Esophagus (tissue), 2 donors: Measurements from ENCODE around the gene PLXNC1. TPM values are rescaled to one million over a fixed set of nuclear protein-coding genes. Genes with fewer than 3 reads are reported as not detected.

Experiments used
- H3K27ac ChIP-seq, 2 donors: one replicate each; pipeline ENCODE4 v1.5.1; 2013; ENCODE audit warnings: low read depth in 2 of 2, mild to moderate bottlenecking in 2 of 2, inconsistent platforms in 1 of 2, low read length in 1 of 2, moderate library complexity in 1 of 2
- H3K27me3 ChIP-seq, 2 donors: one replicate each; pipeline ENCODE4 v1.6.1; 2013; ENCODE audit warnings: low read length in 2 of 2, control low read depth in 1 of 2, mild to moderate bottlenecking in 1 of 2; ENCODE audit not compliant: insufficient read depth in 2 of 2, control insufficient read depth in 1 of 2
- H3K36me3 ChIP-seq, 2 donors: one replicate each; pipeline ENCODE4 v1.6.1; 2013; ENCODE audit warnings: low read length in 1 of 2; ENCODE audit not compliant: control insufficient read depth in 2 of 2, insufficient read depth in 2 of 2
- H3K4me1 ChIP-seq, 2 donors: one replicate each; pipeline ENCODE4 v1.6.1; 2013; ENCODE audit warnings: low read length in 1 of 2; ENCODE audit not compliant: control insufficient read depth in 2 of 2, insufficient read depth in 2 of 2
- H3K4me3 ChIP-seq, 2 donors: one replicate each; pipeline ENCODE4 v1.5.1; 2013; ENCODE audit warnings: low read length in 2 of 2, mild to moderate bottlenecking in 2 of 2, low read depth in 1 of 2, moderate library complexity in 1 of 2
- H3K9me3 ChIP-seq, 2 donors: one replicate each; pipeline ENCODE4 v1.6.1; 2013; ENCODE audit warnings: mild to moderate bottlenecking in 2 of 2, low read depth in 1 of 2, low read length in 1 of 2, moderate library complexity in 1 of 2; ENCODE audit not compliant: control insufficient read depth in 2 of 2, insufficient read depth in 1 of 2
- WGBS, 2 donors: extraction: QIAGEN DNeasy Blood & Tissue Kit; methylation state at CpG; one replicate each; pipeline ENCODE4 v1.1.7; 2013; 5-methylcytosine and 5-hydroxymethylcytosine counted together
- polyA plus RNA-seq, 2 donors: library from polyadenylated mRNA; stranded (reverse); fragments of 200-250 nt; gene quantifications; one replicate each; pipeline ENCODE4 v1.2.3, GENCODE V29; 2013
- donor health status: healthy with polysubstance abuse.
- donor health status: Bipolar disorder and iron deficiency.

The PLXNC1 gene
- polyA plus RNA-seq, 2 donors = 0.24 to 0.41 TPM

DNA sequence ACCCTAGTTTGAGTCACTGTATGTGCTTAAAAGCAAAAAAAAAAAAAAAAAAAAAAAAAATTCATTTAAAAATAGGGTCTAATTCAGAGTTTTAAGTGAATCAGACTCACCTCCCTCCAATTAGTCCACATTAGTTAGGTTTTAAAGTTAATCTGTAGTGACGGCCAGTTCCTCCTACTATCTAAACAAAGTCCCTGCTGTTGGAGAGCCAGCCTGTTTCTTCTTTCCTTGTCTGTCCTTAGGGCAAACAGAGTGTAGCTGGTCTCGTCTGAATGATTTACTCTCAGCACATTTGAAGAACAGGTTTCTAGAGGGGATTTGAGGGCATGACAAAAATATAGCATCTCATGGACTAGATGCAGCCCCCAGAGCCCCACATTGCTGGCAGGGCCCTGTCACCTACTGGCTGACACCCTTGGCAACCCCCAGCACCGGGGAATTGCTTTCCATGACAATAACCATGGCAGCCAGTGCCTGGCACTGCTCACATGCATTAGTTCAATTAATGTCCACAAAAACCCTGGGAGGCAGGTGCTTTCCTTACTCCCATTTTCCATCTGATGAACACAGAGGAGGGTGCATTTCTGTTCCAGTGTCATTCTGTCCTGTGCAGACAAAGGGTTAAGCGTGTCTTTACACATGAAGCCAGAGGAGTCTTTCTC lies 138.3 kb downstream of the PLXNC1 start:
- WGBS, 2 donors = 75 to 79% methylated on average over 4 of the region's 4 CpGs
- no peaks in the 10 kb centered on the region for H3K27me3 ChIP-seq

DNA sequence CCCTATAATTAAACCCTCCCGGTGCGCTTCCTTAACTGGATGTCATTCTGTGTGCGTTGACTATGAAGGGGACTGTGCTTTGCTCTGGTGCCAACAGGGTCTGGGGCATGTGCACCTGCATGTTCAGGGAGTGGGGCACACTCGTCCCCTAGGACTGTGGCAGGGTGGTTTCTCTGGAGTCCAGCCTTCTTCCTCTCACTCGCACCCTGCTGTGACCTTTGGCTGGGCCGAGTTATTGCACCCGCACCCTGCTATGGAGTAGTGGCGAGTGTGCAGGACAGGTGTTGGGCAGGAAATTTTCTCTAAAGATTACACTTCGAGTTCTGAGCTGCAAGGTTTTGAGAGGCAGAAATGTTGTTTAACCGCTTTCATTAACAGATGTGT lies 138.9 kb downstream of the PLXNC1 start:
- H3K36me3 ChIP-seq = no peaks in the 10 kb centered on the region
- no peaks in the 10 kb centered on the region for H3K27me3 ChIP-seq
- 72 to 91% methylated on average over 10 of the region's 10 CpGs for WGBS, 2 donors
- no peaks in the 10 kb centered on the region for H3K9me3 ChIP-seq
- H3K27ac ChIP-seq = no peak overlapping the region
- H3K4me1 ChIP-seq = peaks cover 0 to 2% of the 10 kb centered on the region in 2 donors
- no peak overlapping the region for H3K4me3 ChIP-seq

More for the DNA sequence above, 138.3 kb downstream of the PLXNC1 start:
- Histone ChIP-seq H3K36me3 (no peaks in the 10 kb centered on the region), H3K4me1 (peaks cover 0 to 2% of the 10 kb centered on the region in 2 donors), H3K4me3 (no peak overlapping the region), H3K27ac (no peak overlapping the region), H3K9me3 (no peaks in the 10 kb centered on the region)

DNA sequence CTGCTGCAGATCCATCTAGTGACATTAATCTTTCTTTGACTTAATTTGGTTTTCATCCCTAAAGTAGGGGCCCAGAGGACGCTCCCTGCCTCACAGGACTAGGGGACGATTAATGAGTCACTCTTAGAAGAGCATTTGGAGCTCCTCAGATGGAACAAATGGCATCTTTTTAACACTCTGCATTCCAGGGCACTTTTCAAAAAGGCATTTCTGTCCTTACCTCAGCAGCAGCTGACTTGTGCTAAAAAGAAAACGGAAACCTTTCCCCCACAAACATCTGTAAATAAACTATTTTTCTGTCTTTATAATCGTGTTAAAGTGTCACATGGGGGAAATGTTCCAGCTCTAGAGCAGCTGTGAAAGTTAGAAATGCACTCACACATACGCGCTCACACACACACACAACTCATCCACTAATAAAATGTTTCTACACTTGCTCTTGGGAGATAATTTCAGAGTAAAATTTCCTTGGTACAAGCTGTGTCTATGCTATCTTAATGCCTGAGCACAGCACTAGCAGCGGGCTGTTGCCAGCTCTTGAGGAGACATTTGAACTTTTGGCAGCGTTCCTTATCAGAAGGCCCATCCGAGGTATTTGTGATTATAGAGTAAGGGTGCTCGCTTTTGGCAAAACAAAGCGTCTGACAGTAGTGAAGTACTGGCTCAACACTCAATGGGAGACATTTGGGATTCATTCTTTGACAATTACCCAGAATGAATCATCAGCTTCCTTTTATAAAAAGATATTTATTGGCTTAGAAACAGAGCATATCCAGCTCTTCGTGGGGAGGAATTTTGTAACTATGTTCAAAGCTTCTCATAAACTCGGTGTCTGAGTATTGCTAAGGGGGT lies 141.3 kb downstream of the PLXNC1 start:
- WGBS, 2 donors = 38 to 45% methylated on average over 13 of the region's 13 CpGs
- peaks cover 0 to 2% of the 10 kb centered on the region in 2 donors for H3K4me1 ChIP-seq

DNA sequence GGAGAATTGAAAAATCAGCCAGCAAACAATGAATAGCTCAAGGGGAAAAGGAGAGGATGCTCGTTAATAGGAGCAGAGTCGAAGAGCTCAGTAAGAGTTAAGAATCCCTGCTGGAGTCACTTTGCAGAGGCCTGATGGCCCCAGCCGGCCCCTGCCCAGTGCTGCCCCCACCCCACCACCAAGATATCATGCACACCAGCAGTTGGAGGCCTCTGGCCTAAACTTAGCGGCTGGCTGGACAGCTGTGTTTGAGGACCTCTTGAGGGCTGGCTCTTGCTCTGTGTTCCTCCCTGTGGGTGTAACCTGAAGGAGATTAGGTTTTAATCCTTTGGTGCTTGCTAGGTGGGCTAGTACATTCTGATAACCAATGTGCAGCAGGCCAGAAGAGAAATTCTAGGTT lies 142.0 kb downstream of the PLXNC1 start:
- H3K36me3 ChIP-seq = no peaks in the 10 kb centered on the region
- 44 to 62% methylated on average over 4 of the region's 4 CpGs for WGBS, 2 donors
- H3K27ac ChIP-seq = peak overlapping the region; percentile 7 to 34
- no peaks in the 10 kb centered on the region for H3K9me3 ChIP-seq
- peaks cover 0 to 2% of the 10 kb centered on the region in 2 donors for H3K4me1 ChIP-seq
- H3K4me3 ChIP-seq = no peak overlapping the region
- H3K27me3 ChIP-seq = no peaks in the 10 kb centered on the region

More for the DNA sequence above, 141.3 kb downstream of the PLXNC1 start:
- Histone ChIP-seq H3K4me3 (no peak overlapping the region), H3K9me3 (no peaks in the 10 kb centered on the region), H3K36me3 (no peaks in the 10 kb centered on the region), H3K27ac (peak overlapping the region in 1 of 2 donors; percentile 34), H3K27me3 (no peaks in the 10 kb centered on the region)

DNA sequence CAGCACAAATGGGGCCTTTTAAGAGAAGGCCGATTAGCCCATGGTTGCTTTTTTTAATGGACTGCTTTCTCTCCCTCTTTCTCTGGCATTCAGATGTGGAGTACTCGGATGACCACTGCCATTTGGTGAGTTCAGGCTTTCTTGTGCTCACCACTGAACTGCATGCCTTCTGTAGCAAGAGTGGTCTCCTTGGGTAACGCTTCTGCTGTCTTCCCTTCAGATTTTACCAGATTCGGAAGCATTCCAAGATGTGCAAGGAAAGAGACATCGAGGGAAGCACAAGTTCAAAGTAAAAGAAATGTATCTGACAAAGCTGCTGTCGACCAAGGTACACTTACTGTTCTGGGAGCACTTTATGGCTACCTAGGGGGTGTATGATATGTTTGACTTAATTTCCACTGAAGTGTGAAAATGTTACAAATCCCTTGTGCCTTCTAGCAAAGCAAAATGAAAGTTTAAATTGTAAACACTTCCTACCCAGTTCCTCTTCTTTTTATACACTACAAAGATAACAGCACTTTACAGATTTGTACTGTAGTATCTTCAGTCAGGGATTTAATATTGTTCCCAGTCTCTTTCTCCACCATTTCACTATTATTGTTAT lies 148.8 kb downstream of the PLXNC1 start:
- whole genome bisulfite sequencing, 2 donors = 89 to 93% methylated on average over 6 of the region's 6 CpGs
- Histone ChIP-seq H3K27ac (no peak overlapping the region), H3K27me3 (no peaks in the 10 kb centered on the region), H3K4me3 (no peak overlapping the region), H3K36me3 (no peaks in the 10 kb centered on the region), H3K9me3 (no peaks in the 10 kb centered on the region), H3K4me1 (no peaks in the 10 kb centered on the region)

DNA sequence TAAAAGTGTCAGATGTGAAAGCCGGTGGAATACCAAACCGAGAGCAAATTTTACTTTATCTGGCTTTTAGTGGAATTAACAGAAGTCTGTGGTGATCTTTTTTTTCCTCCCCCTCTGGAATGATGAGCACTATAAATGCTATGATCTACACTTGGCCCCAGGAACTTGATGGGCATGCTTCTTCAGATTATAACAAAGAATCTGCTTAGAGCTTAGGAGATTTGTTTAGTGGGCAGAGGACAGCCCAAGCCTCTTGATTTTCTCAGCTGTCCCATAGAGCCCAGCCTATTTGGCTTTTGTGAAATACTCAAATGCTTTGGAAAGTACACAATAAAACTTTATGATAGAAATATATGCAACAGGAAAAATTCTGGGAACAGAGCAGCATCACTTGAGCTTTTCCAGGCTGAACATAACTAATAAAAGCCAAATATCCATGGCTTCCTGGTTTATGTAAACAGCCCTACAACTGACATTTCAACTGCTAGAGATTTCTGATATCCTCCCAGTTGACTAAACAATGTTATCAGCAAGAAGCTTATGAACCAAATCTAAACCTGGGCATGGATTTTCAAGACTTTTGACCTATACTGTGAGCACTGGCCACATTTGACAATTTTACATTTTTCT lies 149.6 kb downstream of the PLXNC1 start:
- H3K27ac ChIP-seq = no peak overlapping the region
- no peaks in the 10 kb centered on the region for H3K4me1 ChIP-seq
- no peaks in the 10 kb centered on the region for H3K36me3 ChIP-seq
- H3K4me3 ChIP-seq = no peak overlapping the region
- WGBS, 2 donors = 94 to 96% methylated on average over 2 of the region's 2 CpGs
- no peaks in the 10 kb centered on the region for H3K27me3 ChIP-seq
- H3K9me3 ChIP-seq = no peaks in the 10 kb centered on the region

DNA sequence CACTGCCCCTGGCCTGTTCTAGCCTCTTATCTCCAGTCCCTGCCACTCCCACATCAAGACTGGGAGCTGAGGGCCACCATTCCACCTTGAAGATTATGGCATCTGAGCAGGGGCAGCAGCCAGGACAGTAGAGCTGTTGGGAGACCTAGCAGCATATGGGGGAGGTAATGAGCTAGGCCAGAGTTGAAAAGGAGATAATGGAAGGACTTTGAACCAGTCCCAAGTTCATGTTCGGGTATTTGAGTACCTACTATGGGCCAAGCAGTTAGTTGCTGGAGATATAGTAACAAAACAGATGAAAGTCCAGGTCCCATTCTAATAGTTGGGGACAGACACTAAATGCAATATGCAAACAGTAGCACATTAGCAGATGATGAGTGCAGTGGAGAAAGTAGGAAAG lies 151.5 kb downstream of the PLXNC1 start:
- H3K27ac ChIP-seq = no peak overlapping the region
- no peaks in the 10 kb centered on the region for H3K4me1 ChIP-seq
- WGBS, 2 donors = 85 to 88% methylated on average over 1 of the region's 1 CpG
- no peaks in the 10 kb centered on the region for H3K27me3 ChIP-seq
- H3K9me3 ChIP-seq = no peaks in the 10 kb centered on the region
- no peak overlapping the region for H3K4me3 ChIP-seq
- H3K36me3 ChIP-seq = no peaks in the 10 kb centered on the region

DNA sequence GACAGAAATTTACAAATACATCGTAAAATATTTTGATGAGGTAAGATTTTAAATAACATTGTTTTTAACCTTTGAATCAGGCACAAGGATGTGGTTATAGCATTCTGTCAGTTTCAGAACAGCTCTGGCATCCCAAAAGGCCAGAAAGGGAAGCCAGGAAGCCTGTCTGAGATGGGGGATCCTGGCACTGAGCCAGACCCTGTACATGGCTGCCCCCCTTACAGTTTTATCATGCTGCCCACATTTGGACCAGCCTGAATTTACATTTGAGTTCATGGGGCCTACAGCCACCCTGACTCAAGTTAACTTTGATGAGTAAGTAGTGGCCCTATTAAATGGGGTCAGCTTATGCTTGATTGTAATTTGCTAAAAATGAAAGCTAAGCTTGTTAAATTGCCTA lies 155.6 kb downstream of the PLXNC1 start:
- Histone ChIP-seq H3K27me3 (no peaks in the 10 kb centered on the region), H3K36me3 (peaks cover 0 to 3% of the 10 kb centered on the region in 2 donors), H3K27ac (no peak overlapping the region), H3K4me1 (no peaks in the 10 kb centered on the region), H3K9me3 (no peaks in the 10 kb centered on the region), H3K4me3 (no peak overlapping the region)
- WGBS, 2 donors = 90 to 91% methylated on average over 1 of the region's 1 CpG

DNA sequence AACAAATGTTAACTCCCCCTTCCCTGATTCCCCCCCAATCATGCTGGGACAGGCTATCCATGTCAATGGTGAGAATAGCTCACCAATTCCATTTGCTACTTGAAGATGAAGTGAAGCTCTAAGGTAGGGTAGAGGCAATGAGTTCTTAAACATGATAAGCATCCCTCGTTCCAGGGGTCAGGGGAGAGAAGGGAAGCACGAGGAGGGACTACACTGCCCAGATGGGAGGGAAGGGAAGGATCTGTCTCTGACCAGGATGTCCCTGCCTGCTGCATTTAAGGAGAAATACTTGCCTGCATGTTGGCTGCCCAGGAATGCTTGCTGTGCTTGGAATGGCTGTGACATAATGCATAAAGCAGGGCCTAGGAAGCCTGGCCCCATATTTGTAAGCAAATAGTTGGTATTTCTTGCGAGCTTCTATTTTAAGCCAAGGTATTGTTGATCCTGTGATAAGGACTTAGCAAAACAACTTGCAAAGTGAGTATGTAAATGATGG lies 156.2 kb downstream of the PLXNC1 start:
- no peaks in the 10 kb centered on the region for H3K4me1 ChIP-seq
- WGBS, 2 donors = 80 to 94% methylated on average over 3 of the region's 3 CpGs
- H3K27ac ChIP-seq = no peak overlapping the region
- H3K27me3 ChIP-seq = no peaks in the 10 kb centered on the region
- H3K36me3 ChIP-seq = peaks cover 0 to 3% of the 10 kb centered on the region in 2 donors
- no peak overlapping the region for H3K4me3 ChIP-seq
- H3K9me3 ChIP-seq = no peaks in the 10 kb centered on the region
